ENCODE measurements around the gene RNF157.
"Not testable (repeated sequence)": the region's sequence is repeated elsewhere in the genome, so short reads cannot be mapped to it uniquely, and the experiment has no call there.

The RNF157 gene

DNA sequence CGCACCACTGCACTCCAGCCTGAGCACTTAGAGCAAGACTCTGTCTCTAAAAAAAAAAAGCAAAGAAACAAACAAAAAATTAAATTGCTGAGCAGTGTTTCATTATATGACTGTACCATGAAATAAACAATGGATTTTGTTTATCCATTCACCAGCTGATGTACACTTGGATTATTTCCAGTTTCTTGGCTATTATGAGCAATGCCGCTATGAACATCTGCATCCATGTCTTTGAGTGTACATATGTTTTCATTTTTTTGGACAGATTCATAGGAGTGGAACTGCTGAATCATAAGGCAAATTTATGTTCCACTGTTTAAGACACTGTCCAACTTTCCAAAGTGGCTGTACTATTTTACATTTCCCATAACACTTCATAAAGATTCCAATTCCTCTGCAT is 8.0 kb downstream of the RNF157 start:
- no peak for DNase-seq

DNA sequence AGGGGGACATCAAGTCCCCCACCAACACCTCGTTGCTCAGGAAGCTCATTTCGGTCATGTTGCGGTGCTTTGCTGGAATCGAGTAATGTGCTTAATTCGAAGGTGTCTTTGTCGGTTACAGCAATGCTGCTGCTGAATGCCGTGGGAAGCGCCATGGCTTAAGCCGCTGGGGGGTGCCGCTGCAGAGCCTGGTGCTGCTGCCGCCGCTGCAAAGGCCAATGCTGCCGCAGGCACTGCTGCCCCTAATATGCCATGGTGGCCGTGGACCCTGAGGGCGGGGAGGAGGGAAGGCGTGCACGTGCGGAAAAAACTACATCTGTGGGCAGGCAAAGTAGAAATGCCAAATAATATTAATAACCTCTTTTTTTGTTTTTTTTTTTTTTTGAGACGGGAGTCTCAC is 13.5 kb downstream of the RNF157 start:
- not testable (repeated sequence) for DNase-seq

- DNase-seq = peak; percentile 31
These were observed 14.8 kb downstream of the RNF157 start for GRCh38 chr17:76225373-76226086.

- no peak for DNase-seq
These were observed 16.5 kb downstream of the RNF157 start for GRCh38 chr17:76223802-76224201.

DNA sequence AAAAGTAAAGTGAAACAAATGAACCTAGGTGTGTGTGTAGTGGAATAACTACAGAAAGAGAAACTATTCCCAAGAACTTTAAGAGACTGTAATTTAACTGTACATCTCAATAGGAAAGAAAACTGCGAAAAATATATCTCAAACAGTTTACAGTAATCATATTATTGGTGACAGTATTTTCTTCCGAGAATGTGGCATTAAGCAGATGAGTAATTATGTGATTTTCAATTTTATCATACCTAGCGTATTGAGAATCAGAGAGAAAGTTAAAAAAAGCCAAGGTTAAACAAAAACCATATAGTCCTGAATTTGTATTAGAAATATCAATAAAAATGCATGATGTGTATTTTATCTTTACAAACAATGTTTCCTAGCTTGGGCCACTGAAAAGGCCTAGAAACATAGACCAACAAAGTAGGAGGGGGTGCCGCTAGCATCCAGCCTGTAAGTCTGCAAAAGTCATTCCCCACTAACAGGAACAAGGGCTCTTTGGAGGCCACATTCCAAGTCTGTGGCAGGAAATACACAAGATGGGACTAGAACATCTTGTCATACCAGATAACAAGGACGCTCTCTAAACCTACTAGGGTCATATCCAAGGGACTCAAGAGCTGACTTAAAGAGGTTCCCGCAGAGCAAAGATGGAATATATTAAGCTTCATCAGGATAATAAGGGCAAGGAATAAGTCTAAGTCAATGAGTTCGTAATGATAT is 20.5 kb downstream of the RNF157 start:
- DNase-seq = no peak

DNA sequence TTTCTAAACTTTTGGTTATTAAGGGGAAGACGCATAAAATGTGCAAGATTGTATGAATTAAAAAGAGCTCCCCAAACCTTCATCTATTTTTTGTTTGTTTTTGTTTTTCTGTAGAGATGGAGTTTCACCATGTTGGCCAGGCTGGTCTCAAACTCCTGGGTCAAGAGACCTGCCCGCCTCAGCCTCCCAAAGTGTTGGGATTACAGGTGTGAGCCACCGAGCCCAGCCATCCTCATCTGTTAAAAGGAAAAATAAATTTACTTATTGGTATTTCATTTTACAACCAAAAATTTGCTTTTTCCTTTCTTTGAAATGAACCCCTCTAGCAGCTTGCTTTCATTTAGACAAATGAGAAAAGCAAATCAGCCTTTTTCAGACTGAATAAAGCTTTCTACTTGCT is 23.2 kb downstream of the RNF157 start:
- DNase-seq = no peak

DNA sequence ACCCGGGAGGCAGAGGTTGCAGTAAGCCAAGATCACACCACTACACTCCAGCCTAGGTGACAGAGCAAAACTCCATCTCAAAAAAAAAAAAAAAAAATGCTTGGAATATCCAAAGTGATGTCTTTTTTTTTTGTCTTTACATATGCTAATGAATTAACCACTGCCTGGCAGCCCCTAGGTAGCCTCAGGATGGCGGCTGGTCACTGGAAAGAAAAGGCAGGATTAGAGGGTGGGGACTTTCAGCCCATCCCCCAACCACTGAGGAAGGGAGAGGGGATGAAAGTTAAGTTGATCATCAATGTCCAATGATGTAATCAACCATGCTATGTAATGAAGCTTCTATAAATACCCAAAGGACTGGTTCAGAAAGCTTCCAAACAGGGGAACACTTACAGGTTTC is 26.8 kb downstream of the RNF157 start:
- DNase-seq = no peak

DNA sequence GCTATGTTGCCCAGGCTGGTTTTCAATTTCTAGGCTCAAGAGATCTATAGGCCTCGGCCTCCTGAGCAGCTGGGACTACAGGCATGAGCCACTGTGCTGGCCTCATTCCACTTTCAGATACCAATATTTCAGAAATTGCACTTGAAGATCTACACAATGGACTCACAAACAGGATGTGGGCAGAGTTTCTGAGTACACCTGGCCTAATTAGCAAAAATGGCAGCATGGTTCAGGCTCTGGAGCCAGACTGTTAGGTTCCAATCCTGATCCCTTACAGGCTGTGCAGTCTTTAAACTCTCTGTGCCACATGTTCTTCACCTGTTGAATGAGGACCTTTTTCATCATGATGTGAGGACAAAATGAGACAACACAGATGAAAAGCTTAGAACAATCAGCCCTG is 32.2 kb downstream of the RNF157 start:
- no peak for DNase-seq

GRCh38 chr17:76207275-76208059 is 32.8 kb downstream of the RNF157 start:
- no peak for DNase-seq

DNA sequence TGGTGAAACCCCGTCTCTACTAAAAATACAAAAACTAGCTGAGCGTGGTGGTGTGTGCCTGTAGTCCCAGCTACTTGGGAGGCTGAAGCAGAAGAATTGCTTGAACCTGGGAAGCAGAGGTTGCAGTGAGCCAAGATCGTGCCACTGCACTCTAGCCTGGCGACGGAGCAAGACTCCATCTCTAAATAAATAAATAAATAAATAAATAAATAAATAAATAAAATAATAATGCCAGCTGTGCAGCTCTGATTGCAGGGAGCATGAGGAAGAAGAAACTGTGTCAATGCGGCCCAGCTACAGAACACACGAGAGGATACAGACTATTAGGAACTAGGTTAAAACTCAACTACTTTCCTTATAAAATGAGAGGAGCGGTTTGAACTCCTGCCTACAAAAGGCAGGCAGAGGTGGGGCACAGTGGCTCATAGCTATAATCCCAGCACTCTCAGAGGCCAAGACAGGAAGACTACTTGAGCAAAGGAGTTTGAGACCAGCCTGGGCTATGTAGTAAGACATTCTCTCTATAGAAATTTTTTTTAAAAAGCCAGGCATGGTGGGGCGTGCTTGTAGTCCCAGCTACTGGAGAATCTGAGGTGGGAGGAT is 34.6 kb downstream of the RNF157 start:
- not testable (repeated sequence) for DNase-seq

- no peak for DNase-seq
These were observed 36.0 kb downstream of the RNF157 start for GRCh38 chr17:76204277-76204676.

DNA sequence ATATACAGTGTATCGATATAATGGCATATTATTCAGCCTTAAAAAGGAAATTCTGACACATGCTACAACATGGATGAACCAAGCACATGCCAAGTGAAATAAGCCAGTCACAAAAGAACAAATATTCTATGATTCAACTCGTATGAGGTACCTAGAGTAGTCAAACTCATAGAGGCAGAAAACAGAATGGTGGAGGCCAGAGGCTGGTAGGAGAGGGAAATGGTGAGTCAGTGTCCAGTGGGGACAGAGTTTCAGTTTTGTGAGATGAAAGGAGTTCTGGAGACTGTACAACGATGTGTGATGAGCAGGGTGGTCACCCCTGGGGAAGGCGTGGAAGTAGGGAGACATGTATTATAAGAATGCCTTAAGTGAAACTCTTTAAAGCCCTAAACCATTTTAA is 39.9 kb downstream of the RNF157 start:
- DNase-seq = no peak

DNA sequence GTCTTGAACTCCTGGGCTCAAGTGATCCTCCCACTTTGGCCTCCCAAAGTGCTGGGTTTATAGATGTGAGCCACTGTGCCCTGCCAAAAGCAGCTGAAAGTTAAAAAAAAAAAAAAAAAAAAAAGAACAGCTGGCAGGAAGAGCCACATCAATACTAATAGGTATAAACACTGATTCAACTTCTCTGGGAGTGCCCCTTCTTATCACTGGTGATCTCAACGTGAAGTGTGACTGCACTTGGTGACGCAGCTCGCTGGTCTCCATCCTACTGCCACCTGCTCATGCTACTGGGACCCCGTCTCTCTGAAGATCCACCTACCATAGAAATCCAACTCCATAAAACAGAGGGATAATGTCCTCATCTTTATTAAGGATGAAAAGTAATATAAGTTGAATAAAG is 40.8 kb downstream of the RNF157 start:
- no peak for DNase-seq

DNA sequence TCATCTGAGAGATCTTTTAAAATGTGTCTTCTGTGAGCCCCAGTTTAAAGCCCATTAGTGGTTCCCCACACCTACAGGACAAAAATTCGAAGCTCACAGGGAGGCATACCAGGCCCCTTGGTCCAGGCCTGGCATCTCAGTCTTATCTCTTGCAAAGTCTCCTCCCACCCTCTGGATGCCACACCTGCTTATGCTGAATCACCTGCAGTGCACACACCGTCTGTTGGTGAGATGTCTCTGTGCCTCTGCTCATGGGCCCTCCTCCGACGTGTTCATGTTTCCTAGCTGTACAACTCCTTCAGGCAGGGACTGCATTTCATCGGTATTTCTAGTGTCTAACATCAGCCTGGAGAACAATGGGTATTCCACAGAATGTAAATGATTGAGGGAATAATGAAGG is 41.6 kb downstream of the RNF157 start:
- DNase-seq = no peak

DNA sequence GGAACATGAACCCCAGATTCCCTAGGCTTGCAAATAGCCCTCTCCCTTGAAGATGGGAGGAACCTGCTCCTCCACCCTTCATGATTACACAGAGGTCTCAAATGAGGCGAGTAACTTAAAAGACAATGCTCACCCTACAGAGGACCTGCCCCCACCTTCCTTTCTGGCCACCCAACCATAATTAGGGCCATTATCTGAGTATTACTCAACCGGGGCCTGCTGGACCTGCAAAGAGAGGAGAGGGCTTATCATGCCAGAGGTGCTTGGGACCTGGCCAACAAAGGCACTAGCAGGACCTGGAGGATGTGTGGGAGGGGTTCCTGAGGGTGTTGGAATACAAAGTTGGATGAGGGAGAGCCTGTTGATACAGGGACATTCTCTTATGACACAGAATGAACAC is 42.4 kb downstream of the RNF157 start:
- no peak for DNase-seq

GRCh38 chr17:76196675-76197074 is 43.6 kb downstream of the RNF157 start:
- no peak for DNase-seq

DNA sequence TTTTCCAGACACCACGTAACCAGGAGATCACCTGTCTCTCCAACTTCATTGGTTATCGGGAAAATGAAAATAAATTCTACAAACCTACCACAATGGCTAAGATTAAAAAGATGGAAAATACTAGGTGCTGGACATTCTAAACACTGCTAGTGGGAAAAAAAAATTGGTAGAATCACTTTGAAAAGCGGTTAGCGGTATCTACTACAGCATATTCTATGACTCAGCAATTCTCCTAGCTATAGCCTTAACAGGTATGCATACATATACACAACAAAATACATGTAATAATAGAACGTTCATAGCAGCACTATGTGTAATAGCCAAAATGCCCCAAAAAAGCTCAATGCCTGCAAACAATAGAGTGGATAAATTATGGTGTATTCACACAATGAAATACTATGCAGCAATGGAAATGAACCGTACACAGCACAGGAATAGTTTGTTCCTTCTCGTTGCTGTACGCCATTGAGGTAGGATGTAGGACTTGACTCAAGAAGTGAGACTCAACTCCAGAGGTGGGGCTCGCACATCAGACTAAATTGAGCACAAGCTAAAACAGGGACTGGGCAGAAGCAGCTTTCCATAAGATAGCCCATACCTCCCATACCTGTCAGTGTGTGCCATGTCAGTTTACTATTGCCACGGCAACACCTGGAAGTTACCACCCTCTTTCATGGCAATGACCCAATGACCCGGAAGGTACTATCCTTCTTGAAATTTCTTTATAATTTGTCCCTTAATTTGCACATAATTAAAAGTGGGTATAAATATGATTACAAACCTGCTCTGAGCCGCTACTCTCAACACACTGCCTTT is 44.8 kb downstream of the RNF157 start:
- no peak for DNase-seq

GRCh38 chr17:76193591-76193990 is 46.7 kb downstream of the RNF157 start:
- DNase-seq = no peak

DNA sequence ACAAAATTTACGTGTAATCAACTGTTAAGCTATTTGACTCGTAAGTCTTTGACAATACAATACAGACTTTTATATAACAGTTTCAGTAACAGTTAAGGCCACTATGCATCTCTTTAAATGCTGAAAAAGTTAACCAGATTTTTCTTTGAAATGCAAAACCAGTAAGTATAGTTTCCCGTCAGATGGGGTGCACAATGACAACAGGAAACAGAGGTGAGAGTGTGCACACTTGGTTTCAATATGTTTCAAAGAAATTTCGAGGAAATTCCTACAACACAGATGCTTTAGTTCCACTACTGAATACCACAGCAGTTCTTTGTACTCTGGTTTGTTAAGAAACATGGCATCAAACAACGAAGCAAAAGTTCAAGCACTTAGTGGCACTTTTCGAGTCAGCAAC is 48.4 kb downstream of the RNF157 start:
- no peak for DNase-seq

DNA sequence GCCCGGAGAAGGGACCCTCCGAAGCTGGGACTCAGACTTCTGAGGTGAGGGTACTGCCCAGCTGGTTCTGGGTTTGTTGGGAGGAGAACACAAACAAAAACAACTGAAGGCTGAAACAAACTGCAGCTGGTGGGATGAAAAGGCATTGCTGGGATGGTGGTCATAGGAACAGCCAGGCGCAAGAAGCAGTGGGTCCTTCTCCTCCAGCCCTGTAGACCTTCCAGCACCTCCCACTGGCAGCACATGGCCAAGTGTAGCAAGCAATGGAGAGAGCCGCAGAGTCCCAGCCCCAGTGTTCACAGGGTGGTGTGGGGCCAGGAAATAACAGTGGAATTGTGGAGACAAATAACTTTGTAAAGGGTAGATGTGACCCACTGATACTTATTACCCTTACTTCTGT is 50.6 kb downstream of the RNF157 start:
- DNase-seq = no peak

GRCh38 chr17:76189247-76189646 is 51.0 kb downstream of the RNF157 start:
- no peak for DNase-seq

- DNase-seq = no peak
These were observed 51.9 kb downstream of the RNF157 start for GRCh38 chr17:76188213-76189016.

All from NCI-H2227 treated with DMSO at 0.1 percent for 48 hours (cell line).